HG03045 (cell line): ENCODE data around the gene LAMA5.

Experiments used
- ATAC-seq: cut with Tn5 transposase; IDR thresholded peaks from one replicate; pipeline ENCODE4 v1.9.1; 2021; ENCODE audit warnings: mild to moderate bottlenecking, moderate library complexity; ENCODE audit not compliant: unreplicated experiment

Gene LAMA5, protein sequence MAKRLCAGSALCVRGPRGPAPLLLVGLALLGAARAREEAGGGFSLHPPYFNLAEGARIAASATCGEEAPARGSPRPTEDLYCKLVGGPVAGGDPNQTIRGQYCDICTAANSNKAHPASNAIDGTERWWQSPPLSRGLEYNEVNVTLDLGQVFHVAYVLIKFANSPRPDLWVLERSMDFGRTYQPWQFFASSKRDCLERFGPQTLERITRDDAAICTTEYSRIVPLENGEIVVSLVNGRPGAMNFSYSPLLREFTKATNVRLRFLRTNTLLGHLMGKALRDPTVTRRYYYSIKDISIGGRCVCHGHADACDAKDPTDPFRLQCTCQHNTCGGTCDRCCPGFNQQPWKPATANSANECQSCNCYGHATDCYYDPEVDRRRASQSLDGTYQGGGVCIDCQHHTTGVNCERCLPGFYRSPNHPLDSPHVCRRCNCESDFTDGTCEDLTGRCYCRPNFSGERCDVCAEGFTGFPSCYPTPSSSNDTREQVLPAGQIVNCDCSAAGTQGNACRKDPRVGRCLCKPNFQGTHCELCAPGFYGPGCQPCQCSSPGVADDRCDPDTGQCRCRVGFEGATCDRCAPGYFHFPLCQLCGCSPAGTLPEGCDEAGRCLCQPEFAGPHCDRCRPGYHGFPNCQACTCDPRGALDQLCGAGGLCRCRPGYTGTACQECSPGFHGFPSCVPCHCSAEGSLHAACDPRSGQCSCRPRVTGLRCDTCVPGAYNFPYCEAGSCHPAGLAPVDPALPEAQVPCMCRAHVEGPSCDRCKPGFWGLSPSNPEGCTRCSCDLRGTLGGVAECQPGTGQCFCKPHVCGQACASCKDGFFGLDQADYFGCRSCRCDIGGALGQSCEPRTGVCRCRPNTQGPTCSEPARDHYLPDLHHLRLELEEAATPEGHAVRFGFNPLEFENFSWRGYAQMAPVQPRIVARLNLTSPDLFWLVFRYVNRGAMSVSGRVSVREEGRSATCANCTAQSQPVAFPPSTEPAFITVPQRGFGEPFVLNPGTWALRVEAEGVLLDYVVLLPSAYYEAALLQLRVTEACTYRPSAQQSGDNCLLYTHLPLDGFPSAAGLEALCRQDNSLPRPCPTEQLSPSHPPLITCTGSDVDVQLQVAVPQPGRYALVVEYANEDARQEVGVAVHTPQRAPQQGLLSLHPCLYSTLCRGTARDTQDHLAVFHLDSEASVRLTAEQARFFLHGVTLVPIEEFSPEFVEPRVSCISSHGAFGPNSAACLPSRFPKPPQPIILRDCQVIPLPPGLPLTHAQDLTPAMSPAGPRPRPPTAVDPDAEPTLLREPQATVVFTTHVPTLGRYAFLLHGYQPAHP (N-terminal part only)

DNA sequence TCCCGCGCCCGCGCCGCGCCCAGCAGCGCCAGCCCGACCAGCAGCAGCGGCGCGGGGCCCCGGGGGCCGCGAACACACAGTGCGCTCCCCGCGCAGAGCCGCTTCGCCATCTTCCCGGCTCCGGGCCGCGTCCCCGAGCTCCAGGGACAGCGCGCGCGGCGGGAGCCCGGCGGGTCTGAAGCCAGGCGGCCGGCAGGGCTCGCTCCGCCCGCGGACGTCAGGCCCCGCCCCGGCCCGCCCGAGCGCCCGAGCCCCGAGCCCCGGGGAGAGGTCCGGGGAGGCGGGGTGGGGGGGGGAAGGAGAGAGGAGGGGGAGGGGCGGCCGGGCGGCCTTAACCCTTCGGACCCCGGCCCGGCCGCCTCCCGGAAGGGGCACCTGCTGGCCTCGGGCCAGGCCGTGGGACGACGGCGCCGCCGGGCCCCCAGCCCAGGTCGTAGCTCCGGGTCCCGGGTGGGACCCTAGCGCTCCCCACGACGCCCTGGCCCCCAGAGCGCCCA, at the start of gene LAMA5:
TSS of gene LAMA5 (minus strand) at position 177 of the 497 bp plus-strand sequence. CDS start at position 110, 67 bp downstream.
- ATAC-seq, result no peak

DNA sequence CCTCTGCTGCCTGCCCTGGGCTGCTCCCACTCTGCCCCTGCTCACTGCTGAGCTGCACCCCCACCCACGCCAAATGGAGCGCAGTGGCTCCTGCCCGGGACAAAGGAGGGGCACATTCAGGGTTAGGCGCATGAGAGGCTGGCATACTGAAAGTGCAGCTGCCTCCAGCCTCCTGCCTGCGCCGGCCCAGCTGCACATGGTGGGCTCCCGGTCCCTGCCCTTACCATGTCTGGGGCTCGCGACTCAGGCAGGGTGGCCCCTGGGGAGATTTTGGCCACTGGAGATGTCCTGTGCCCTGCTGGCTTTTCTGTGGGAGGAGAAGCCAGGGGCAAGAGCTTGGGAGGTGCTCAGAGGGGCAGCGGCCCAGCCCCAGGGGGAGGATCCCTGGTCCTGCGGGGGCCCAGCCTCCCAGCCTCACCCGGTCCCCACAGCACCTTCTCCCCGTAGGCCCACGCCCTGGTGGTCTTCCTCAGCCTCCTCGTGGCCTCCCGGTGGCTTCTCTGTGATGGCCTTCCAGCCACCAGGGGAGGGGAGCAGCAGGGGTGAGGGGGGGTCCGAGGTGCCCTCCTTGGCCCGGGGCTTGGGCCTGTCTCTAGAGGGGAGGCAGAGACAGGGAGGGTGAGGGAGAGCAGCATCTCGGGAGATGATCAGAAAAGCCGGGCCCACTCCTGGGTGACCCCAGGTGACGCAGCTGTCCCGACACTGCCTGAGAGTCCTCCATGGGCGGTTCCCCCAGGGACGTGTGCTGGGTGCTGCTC, 48.4 kb upstream of the LAMA5 start:
- ATAC-seq, result no peak

DNA sequence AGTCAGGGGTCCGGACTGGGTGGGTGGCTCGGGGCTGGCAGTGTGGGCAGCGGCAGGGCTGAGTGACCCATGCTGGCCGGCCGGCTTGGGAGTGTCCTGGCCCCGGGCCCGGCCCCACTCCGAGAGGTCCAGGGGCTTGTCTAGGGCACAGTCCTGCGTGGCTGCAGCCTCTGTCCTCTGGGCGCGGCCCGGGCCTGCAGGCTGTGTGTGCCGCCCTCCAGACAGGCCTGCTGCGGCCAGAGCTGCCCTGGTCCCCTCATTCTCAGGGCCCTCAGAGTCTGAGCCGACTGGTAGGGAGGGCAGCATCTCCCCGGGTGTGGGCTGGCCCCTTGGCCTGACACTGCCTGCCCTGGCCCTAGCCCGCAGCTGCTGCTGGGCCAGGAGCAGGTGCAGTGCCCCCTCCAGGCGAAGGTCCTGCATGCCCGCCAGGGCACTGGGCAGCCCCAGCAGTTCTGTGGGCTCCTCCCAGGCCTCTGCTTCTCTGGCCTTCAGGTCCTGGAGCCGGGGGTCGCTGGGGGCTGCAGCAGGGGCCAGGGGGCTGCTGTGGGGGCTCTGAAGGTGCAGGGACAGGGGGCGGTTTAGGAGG, 46.9 kb upstream of the LAMA5 start:
- no peak for ATAC-seq

DNA sequence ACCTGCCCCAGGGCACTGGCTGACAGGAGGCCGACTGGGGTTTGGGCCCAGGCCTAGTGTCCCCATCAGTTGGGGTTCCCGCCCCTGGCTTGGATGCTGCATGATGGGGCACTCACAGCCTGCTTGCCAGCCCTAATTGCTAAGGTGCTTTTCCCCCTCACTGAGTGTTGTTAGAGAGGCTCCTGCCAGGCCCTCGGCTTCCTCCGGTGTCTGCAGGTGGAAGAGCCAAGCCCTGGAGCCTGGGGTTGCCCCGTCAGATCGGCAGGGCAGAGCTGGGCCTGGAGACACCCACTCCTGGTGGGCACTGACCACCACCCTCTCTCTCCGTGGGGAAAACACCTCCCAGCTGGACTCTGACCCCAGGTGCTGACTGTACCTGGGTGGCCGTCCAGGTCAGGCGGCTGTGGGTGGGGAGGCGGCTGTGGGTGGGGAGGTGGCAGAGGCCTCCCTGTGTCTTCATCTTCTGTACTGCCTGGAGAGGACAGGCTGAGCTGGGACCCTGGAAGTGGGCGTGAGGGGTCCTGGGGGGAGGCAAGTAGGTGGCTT, 46.0 kb upstream of the LAMA5 start:
- no peak for ATAC-seq

- ATAC-seq, result no peak
Observed at GRCh38 chr20:62412194-62413024, 45.3 kb upstream of the LAMA5 start.

DNA sequence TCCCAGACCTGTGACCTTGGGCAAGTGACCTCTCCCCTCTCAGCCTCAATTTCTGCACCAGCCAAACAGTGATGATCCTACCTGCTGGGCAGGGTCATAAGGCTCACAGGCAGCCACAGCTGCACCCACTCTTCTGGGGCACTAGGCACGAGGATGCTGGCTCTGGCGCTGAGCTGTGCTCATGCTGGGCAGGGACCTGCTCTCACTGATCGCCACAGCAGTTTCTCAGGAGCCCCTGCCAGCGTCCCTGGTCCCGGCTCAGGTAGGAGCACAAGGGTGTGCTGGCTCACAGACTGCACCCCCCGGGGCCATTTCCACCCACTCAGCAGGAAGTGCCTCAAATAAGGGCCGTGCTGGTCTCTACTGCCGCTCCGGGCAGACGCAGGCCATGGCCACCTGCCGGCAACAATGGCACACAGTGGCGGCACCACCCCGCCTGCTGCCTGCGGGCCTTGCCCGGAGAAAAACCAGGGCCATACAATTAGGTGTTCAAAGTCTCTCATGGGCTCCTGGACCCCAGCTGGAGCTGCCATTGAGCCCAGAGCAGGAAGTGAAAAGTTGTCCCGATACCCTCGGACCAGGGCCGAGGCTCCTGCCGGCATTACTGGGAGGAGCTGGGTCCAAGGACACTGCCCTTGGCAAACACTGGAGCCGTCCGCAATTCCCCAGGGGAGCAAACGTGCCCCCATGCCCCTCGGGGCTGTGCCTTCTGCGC, 44.5 kb upstream of the LAMA5 start:
- no peak for ATAC-seq

DNA sequence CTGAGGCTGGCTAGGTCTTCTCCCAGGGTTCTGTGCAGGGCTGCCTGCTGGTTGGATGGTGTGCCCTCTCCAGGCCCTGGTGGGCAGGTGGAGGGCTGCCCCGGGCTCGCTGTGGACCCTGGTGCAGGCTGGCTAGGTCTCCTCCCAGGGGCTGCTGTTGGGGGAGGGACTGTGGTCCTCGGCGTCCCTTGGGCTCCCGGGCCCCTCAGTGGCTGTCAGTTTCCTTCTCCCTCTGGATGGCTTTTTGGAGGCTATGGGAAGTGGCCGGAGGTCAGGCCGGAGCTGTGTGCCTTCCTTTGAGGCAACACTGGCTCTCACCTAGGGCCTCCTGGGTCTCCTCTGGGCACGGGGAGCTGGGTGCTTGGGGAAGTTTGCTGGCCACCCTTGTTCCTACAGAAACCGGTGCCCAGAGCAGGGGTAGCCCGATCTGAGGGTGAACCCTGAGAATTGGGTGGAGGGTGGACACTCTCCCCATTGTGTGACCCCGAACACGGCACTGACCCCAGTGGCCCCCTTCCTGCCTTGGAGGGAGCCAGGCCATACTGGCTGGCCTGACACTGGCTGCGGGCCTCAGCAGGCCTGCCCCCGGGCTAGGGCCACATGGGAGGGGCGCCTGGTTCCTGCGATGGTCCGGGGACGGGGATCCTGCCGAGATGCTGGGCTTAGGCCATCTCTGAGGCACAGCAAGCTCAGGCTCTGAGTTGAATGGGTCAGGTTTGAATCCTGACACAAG, 43.8 kb upstream of the LAMA5 start:
- ATAC-seq, result no peak

DNA sequence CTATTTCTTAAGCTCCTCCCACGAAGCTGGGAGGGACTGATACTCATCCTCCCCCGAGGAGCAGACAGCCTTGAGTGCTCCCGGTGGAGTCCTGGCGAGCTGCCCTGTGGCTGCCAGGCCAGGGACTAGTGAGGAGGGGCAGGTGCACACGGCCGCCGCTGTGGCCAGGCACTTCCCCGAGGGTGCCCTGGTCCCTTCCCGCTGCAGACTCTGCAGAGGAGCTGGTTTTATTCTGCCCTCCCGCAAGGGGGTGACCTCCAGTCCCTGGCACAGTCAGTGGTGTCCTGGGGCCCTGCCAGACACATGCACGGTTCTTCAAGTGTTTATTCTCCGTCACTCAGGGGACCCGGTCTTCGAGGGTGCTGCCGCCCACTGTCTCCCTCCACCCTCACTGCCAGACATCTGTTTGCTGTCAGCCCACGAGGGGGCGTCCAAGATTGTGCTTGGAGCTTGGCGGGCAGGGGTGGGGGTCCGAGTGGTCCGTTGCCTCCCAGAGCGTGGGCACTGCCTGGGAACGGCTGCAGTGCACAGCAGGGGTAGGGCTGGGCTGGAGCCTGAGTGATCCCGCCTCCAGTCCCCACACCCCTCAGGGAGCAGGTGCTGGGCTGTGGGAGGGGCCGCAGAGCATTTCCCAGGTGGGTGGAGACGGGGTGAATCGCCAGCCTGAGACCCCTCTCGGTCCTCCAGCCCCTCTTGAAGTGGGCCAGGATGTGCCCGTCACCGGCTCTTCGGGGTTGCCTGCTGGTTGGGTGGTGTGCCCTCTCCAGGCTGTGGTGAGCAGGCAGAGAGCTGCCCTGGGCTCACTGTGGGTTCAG, 43.0 kb upstream of the LAMA5 start:
- no peak for ATAC-seq

GRCh38 chr20:62409086-62409853, 42.2 kb upstream of the LAMA5 start:
- ATAC-seq, result no peak

DNA sequence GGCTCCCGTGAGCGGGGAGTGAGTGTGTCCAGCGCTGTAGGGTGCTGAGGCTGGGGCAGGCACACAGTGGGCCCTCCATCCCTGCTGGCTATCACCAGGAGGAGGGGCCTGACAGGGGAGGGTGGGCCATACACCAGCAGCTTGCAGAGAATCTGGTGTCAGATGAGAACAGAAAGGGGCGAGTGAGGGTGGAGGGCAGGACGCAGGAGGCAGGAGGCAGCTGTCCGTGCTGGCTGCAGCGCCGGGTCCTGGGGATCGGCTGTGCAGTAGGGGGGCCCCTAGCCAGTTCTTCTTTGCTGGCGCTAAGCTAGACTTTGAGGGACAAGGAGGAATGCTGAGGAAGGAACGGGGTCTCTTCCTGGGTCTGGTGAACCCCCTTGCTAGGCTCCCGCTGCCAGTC, 41.5 kb upstream of the LAMA5 start:
- no peak for ATAC-seq

- no peak for ATAC-seq
Observed at GRCh38 chr20:62408055-62408454, 40.9 kb upstream of the LAMA5 start.

GRCh38 chr20:62407221-62407992, 40.3 kb upstream of the LAMA5 start, which contains the start of gene CABLES2:
CABLES2 (minus strand) TSS chr20:62407285; CDS start chr20:62407276, 9 bp downstream.
- ATAC-seq, result peak; percentile 84

- ATAC-seq, result no peak
Observed at GRCh38 chr20:62406635-62407176, 39.6 kb upstream of the LAMA5 start.

DNA sequence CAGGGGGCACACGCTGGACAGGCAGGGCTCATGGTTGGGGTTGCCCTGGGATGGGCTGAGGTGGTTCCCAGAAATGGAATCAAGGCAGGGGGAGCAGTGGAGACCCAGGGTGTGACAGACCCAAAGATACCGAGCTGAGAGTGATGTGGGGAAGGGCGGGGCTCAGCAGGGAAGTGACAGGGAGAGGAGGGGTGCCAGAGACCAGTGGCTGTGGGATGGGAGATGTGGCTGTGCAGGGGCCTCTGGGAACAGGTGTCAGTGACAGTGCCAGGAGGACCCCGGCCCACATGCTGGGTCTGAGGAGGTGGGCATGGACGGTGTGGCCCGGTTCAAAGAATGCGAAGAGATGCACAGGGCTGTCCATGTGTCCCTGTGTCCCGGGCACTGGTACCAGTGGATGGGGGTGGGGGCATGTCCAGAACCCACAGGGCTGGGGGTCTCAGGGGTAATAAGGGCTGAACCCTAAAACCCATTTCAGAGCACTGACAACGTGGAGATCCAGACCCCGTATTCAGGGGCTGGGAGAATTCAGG, 38.9 kb upstream of the LAMA5 start:
- no peak for ATAC-seq
